ENCODE data around the gene HIPK2.

GRCh38 chr7:139714163-139714901 is 63.5 kb downstream of the HIPK2 start:
- TF ChIP-seq CTCF (IDR thresholded peaks at IDR 0.05; ENCODE audit: low read depth, low read length) (no peak), POLR2A (IDR thresholded peaks at IDR 0.05; ENCODE audit: extremely low read depth, insufficient read length) (no peak)

Data from NB4 (cell line).